ENCODE measurements around the gene LMO3.

The LMO3 gene

DNA sequence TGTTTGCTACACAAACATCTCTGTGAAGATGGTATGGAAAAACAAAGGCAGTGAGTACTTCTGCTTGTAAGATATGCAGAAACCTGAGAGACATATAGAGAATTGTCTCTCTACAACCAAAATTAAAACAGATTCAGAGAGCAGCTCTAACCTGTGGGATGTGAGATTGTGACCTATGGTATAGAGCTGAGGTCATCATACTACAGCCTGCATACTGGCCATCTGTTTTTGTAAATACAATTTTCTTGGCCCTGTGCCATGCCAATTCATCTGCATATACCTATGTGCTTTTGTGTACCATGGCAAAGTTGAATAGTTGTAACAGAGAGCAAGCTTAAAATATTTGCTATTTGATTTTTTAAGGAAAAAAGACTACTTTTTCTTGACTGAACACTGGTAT lies 99.6 kb downstream of the LMO3 start:
- TF ChIP-seq, protein P1, sequence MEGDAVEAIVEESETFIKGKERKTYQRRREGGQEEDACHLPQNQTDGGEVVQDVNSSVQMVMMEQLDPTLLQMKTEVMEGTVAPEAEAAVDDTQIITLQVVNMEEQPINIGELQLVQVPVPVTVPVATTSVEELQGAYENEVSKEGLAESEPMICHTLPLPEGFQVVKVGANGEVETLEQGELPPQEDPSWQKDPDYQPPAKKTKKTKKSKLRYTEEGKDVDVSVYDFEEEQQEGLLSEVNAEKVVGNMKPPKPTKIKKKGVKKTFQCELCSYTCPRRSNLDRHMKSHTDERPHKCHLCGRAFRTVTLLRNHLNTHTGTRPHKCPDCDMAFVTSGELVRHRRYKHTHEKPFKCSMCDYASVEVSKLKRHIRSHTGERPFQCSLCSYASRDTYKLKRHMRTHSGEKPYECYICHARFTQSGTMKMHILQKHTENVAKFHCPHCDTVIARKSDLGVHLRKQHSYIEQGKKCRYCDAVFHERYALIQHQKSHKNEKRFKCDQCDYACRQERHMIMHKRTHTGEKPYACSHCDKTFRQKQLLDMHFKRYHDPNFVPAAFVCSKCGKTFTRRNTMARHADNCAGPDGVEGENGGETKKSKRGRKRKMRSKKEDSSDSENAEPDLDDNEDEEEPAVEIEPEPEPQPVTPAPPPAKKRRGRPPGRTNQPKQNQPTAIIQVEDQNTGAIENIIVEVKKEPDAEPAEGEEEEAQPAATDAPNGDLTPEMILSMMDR (IDR thresholded peaks at IDR 0.05; ENCODE audit: extremely low read depth, insufficient read depth, missing control alignments) = no peak
- DNase-seq (ENCODE audit: low spot score) = no peak
- in situ Hi-C loops (cut with MboI; ENCODE audit: low pct_unique_long_range_greater_than_20kb, low sequenced_read_pairs, unreplicated experiment) = no loop called here

DNA sequence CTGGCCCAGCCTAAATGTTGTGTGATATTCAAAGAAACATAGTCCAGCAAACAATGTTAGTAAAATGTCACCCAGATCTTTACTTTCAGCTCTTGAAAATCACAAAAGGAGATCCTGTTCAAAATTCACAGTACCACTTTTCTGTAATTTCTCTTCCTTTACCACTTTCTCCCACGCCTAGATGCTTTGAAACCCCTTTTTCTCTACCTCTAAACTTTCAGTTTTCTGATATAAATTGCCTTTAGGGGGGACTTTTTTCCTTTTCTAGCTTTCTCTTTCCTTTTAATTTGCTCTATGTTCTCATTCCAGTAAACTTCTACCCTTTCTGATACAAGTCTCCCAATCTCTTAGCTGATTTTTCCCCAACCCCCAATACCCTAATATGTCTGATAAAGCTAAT lies 101.8 kb downstream of the LMO3 start:
- peak; percentile 11 for DNase-seq (ENCODE audit: low spot score)
- TF ChIP-seq, protein P1 (IDR thresholded peaks at IDR 0.05; ENCODE audit: extremely low read depth, insufficient read depth, missing control alignments) = no peak
- in situ Hi-C loops (cut with MboI; ENCODE audit: low pct_unique_long_range_greater_than_20kb, low sequenced_read_pairs, unreplicated experiment) = no loop called here

DNA sequence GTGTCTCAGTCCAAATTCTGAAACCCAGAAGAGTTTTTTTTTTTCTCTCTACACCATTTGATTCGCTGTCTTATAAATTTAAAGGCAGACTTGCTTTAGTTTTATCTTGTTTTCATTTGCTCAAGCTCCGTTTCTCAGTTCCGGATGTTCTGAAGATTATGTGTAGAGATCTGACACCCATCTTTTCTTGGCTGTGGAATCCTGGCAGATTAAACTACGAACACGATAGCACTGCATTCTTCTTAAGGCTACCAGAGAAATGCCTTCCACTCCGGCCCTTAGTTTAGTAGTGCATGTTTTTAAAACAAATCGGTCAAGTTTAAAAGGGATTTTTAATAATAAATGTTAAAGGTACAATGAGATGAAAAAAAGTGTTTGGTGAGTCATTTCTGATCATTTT lies 106.4 kb downstream of the LMO3 start:
- no peak for DNase-seq (ENCODE audit: low spot score)
- TF ChIP-seq, protein P1 (IDR thresholded peaks at IDR 0.05; ENCODE audit: extremely low read depth, insufficient read depth, missing control alignments) = no peak
- in situ Hi-C loops (cut with MboI; ENCODE audit: low pct_unique_long_range_greater_than_20kb, low sequenced_read_pairs, unreplicated experiment) = no loop called here

Data from GM13977 (cell line).